IMR-90 (cell line): ENCODE data around the gene MMRN1. TPM values are rescaled to one million over a fixed set of nuclear protein-coding genes. Genes with fewer than 3 reads are reported as not detected.

ENCODE experiments used
- ATAC-seq: fragments of 200-7000 bp; cut with Tn5 transposase; 2 replicates; pipeline ENCODE4 v1.9.1; 2020; ENCODE audit warnings: low read depth, mild to moderate bottlenecking, moderate library complexity
- BruUV-seq: library from RNA; stranded (reverse); fragments of 400-500 nt; replicated peaks from 2 replicates; lab custom pipeline; 2021; lab: Mats Ljungman, UMichigan
- CTCF ChIA-PET: fragments of 300-600 bp; formaldehyde crosslinking; extraction: SDS; loops from one replicate; lab custom pipeline; 2021; ENCODE audit warnings: antibody characterized with exemption; lab: Yijun Ruan, JAX
- POLR2A ChIA-PET: fragments of 300-600 bp; sonication (Branson Sonifier 250); formaldehyde crosslinking; loops from one replicate; lab custom pipeline; 2022; ENCODE audit warnings: antibody characterized with exemption; ENCODE audit not compliant: unreplicated experiment; lab: Charles Lee
- DNase-seq: peaks from one replicate; pipeline ENCODE4 v3.0.0; 2013
- H2AFZ ChIP-seq: replicated peaks from 2 replicates; pipeline ENCODE3; 2013; ENCODE audit warnings: low read length, mild to moderate bottlenecking; ENCODE audit not compliant: poor library complexity
- H2AK5ac ChIP-seq: 2 replicates; pipeline ENCODE4 v1.6.1; 2013; ENCODE audit warnings: low read depth, low read length, inconsistent platforms
- H2AK9ac ChIP-seq: replicated peaks from 2 replicates; pipeline ENCODE3; 2013; ENCODE audit warnings: mild to moderate bottlenecking, low read depth, low read length, moderate library complexity; ENCODE audit not compliant: poor library complexity
- H2BK120ac ChIP-seq: 2 replicates; pipeline ENCODE4 v1.6.1; 2013; ENCODE audit warnings: low read depth, low read length, inconsistent platforms
- H2BK15ac ChIP-seq: 3 replicates; pipeline ENCODE4 v1.6.1; 2013; ENCODE audit warnings: low read depth, low read length, inconsistent platforms
- H2BK20ac ChIP-seq: 2 replicates; pipeline ENCODE4 v1.6.1; 2013; ENCODE audit warnings: low read depth, mild to moderate bottlenecking, inconsistent platforms, low read length, moderate library complexity
- H2BK5ac ChIP-seq: 2 replicates; pipeline ENCODE4 v1.6.1; 2013; ENCODE audit warnings: mild to moderate bottlenecking, low read depth, low read length, inconsistent platforms; ENCODE audit not compliant: poor library complexity, severe bottlenecking
- H3K14ac ChIP-seq: replicated peaks from 2 replicates; pipeline ENCODE4 v1.6.1; 2013; ENCODE audit warnings: low read depth, low read length, inconsistent platforms
- H3K18ac ChIP-seq: 2 replicates; pipeline ENCODE4 v1.6.1; 2013; ENCODE audit warnings: low read depth, low read length, control low read depth
- H3K23ac ChIP-seq: 2 replicates; pipeline ENCODE4 v1.6.1; 2013; ENCODE audit warnings: low read depth, low read length, inconsistent platforms
- H3K27ac ChIP-seq: 2 replicates; pipeline ENCODE4 v1.5.1; 2013; ENCODE audit warnings: mild to moderate bottlenecking, control low read depth, low read length; ENCODE audit not compliant: insufficient read depth
- H3K27me3 ChIP-seq: 2 replicates; pipeline ENCODE4 v1.6.1; 2013; ENCODE audit warnings: low read length; ENCODE audit not compliant: control insufficient read depth, insufficient read depth
- H3K36me3 ChIP-seq: 2 replicates; pipeline ENCODE4 v1.6.1; 2013; ENCODE audit warnings: low read length, mixed read lengths; ENCODE audit not compliant: control insufficient read depth, insufficient read depth
- H3K4ac ChIP-seq: 2 replicates; pipeline ENCODE4 v1.6.1; 2013; ENCODE audit warnings: low read depth, low read length, inconsistent platforms
- H3K4me1 ChIP-seq: 2 replicates; pipeline ENCODE4 v1.6.1; 2013; ENCODE audit warnings: low read length, mixed read lengths; ENCODE audit not compliant: control insufficient read depth, insufficient read depth
- H3K4me2 ChIP-seq: 2 replicates; pipeline ENCODE4 v1.6.1; 2013; ENCODE audit warnings: low read depth, mild to moderate bottlenecking, control low read depth, low read length, moderate library complexity
- H3K4me3 ChIP-seq: 2 replicates; pipeline ENCODE4 v1.5.1; 2013; ENCODE audit warnings: low read depth, mild to moderate bottlenecking, control low read depth, low read length, moderate library complexity; ENCODE audit not compliant: insufficient read depth
- H3K56ac ChIP-seq: 2 replicates; pipeline ENCODE4 v1.6.1; 2013; ENCODE audit warnings: low read length, inconsistent platforms; ENCODE audit not compliant: insufficient read depth; ENCODE audit errors: extremely low read depth
- H3K79me1 ChIP-seq, 2 experiments: 2 replicates each; pipeline ENCODE4 v1.6.1; 2013; ENCODE audit warnings: low read length in 2 of 2, inconsistent platforms in 1 of 2, low read depth in 1 of 2
- H3K9ac ChIP-seq: 2 replicates; pipeline ENCODE4 v1.6.1; 2013; ENCODE audit warnings: low read depth, low read length, control low read depth
- H3K9me1 ChIP-seq: 2 replicates; pipeline ENCODE4 v1.6.1; 2013; ENCODE audit warnings: low read length, inconsistent platforms; ENCODE audit not compliant: insufficient read depth
- H3K9me3 ChIP-seq: 2 replicates; pipeline ENCODE4 v1.6.1; 2013; ENCODE audit warnings: low read length; ENCODE audit not compliant: control insufficient read depth, insufficient read depth
- H4K20me1 ChIP-seq: 2 replicates; pipeline ENCODE4 v1.6.1; 2013; ENCODE audit warnings: low read length, inconsistent platforms; ENCODE audit not compliant: insufficient read depth
- H4K5ac ChIP-seq: 2 replicates; pipeline ENCODE4 v1.6.1; 2013; ENCODE audit warnings: mild to moderate bottlenecking, low read depth, low read length, control low read depth
- H4K8ac ChIP-seq, 2 experiments: 2 replicates each; pipeline ENCODE4 v1.6.1; 2013; ENCODE audit warnings: low read depth in 2 of 2, low read length in 2 of 2, control low read depth in 1 of 2, inconsistent platforms in 1 of 2
- H4K91ac ChIP-seq: 2 replicates; pipeline ENCODE4 v1.6.1; 2013; ENCODE audit warnings: low read depth, low read length, inconsistent platforms; ENCODE audit not compliant: insufficient read depth
- BHLHE40 ChIP-seq: fragments of 150-350 bp; IDR thresholded peaks from 2 replicates; pipeline ENCODE4 v1.6.1; 2016; ENCODE audit warnings: mild to moderate bottlenecking, low read depth, low read length
- CEBPB ChIP-seq: IDR thresholded peaks from 2 replicates; pipeline ENCODE4 v1.6.1; 2012; ENCODE audit warnings: low read depth, low read length, improper control_type of control experiment
- CHD1 ChIP-seq: IDR thresholded peaks from 2 replicates; pipeline ENCODE4 v1.6.1; 2012; ENCODE audit warnings: low read depth, low read length, improper control_type of control experiment
- FOS ChIP-seq: fragments of 150-350 bp; IDR thresholded peaks from 2 replicates; pipeline ENCODE4 v1.6.1; 2016; ENCODE audit warnings: low read depth, low read length
- MAFK ChIP-seq: IDR thresholded peaks from 2 replicates; pipeline ENCODE4 v1.6.1; 2012; ENCODE audit warnings: low read depth, low read length, improper control_type of control experiment
- MAZ ChIP-seq: IDR thresholded peaks from 2 replicates; pipeline ENCODE4 v1.6.1; 2012; ENCODE audit warnings: low read depth, mild to moderate bottlenecking, low read length, improper control_type of control experiment, moderate library complexity, borderline replicate concordance
- MXI1 ChIP-seq: IDR thresholded peaks from 2 replicates; pipeline ENCODE4 v1.6.1; 2012; ENCODE audit warnings: low read depth, mild to moderate bottlenecking, low read length, moderate library complexity, borderline replicate concordance
- NFE2L2 ChIP-seq: fragments of 150-350 bp; IDR thresholded peaks from 2 replicates; pipeline ENCODE4 v1.6.1; 2016; ENCODE audit warnings: low read depth, mild to moderate bottlenecking, low read length
- RAD21 ChIP-seq: IDR thresholded peaks from 2 replicates; pipeline ENCODE4 v1.6.1; 2012; ENCODE audit warnings: low read length, improper control_type of control experiment
- RCOR1 ChIP-seq: IDR thresholded peaks from 2 replicates; pipeline ENCODE4 v1.6.1; 2012; ENCODE audit warnings: mild to moderate bottlenecking, low read length, improper control_type of control experiment; ENCODE audit not compliant: insufficient replicate concordance
- RFX5 ChIP-seq: IDR thresholded peaks from 2 replicates; pipeline ENCODE4 v1.8.0; 2012; ENCODE audit warnings: low read depth, mild to moderate bottlenecking, low read length, moderate library complexity
- SMC3 ChIP-seq: fragments of 150-350 bp; IDR thresholded peaks from 2 replicates; pipeline ENCODE4 v1.6.1; 2016; ENCODE audit warnings: low read depth, mild to moderate bottlenecking, antibody characterized with exemption, low read length, moderate library complexity
- WGBS, 2 experiments: methylation state at CpG; one replicate each; pipeline versions ENCODE4 v1.1.5 to v1.1.7; 2013; ENCODE audit warnings: missing lambda C conversion rate in 2 of 2; ENCODE audit not compliant: insufficient read length in 1 of 2; ENCODE audit errors: extremely low coverage in 2 of 2; 5-methylcytosine and 5-hydroxymethylcytosine counted together
- dilution Hi-C: fragments of 300-500 bp; cut with HindIII; formaldehyde crosslinking; loops from one replicate; pipeline ENCODE4 v1.14.3; 2018; ENCODE audit warnings: low sequenced_read_pairs; ENCODE audit not compliant: unreplicated experiment
- in situ Hi-C: fragments of 300-500 bp; cut with MboI; formaldehyde crosslinking; loops from 3 replicates; pipeline ENCODE4 v1.14.3; 2019; ENCODE audit warnings: low sequenced_read_pairs, inconsistent platforms, mixed read lengths
- intact Hi-C: fragments of 100-400 bp; cut with micrococcal nuclease; formaldehyde crosslinking; loops from 2 replicates; pipeline ENCODE4 v1.10.0; 2022
- polyA plus RNA-seq, 3 experiments: library from polyadenylated mRNA; depleted of rRNA; stranded (reverse); fragments of >200 nt; gene quantifications; 2 replicates each; pipeline ENCODE4 v1.2.3, GENCODE V29; 2012; ENCODE audit warnings: low replicate concordance in 1 of 3
- total RNA-seq: library from RNA; depleted of rRNA; stranded (reverse); fragments of >200 nt; gene quantifications from 2 replicates; pipeline ENCODE4 v1.2.3, GENCODE V29; 2012
- TF ChIP-seq, protein P1 (sequence below): fragments of 150-350 bp; IDR thresholded peaks from 2 replicates; pipeline ENCODE4 v1.6.1; 2017; ENCODE audit warnings: mild to moderate bottlenecking, antibody characterized with exemption, low read length, low read depth
- TF ChIP-seq, protein P2 (sequence below): conservative IDR thresholded peaks from 2 replicates; pipeline ENCODE4 v1.5.1; 2012; ENCODE audit warnings: mild to moderate bottlenecking, low read depth, low read length, improper control_type of control experiment
- TF ChIP-seq, protein P3 (sequence below): fragments of 150-350 bp; IDR thresholded peaks from 2 replicates; pipeline ENCODE4 v1.6.1; 2016; ENCODE audit warnings: low read depth, mild to moderate bottlenecking, low read length, moderate library complexity, borderline replicate concordance

MMRN1 gene
- total and polyA plus RNA-seq, 2 of the 4 experiments (the other 2 are of a cell fraction), result not detected

- TF ChIP-seq RCOR1 (no peak), NFE2L2 (no peak), MXI1 (no peak), MAZ (no peak), SMC3 (no peak), FOS (no peak), CEBPB (no peak), RAD21 (no peak), RFX5 (no peak), CHD1 (no peak), BHLHE40 (no peak), MAFK (no peak)
- TF ChIP-seq, protein P1, sequence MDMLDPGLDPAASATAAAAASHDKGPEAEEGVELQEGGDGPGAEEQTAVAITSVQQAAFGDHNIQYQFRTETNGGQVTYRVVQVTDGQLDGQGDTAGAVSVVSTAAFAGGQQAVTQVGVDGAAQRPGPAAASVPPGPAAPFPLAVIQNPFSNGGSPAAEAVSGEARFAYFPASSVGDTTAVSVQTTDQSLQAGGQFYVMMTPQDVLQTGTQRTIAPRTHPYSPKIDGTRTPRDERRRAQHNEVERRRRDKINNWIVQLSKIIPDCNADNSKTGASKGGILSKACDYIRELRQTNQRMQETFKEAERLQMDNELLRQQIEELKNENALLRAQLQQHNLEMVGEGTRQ, result no peak
- TF ChIP-seq, protein P2, sequence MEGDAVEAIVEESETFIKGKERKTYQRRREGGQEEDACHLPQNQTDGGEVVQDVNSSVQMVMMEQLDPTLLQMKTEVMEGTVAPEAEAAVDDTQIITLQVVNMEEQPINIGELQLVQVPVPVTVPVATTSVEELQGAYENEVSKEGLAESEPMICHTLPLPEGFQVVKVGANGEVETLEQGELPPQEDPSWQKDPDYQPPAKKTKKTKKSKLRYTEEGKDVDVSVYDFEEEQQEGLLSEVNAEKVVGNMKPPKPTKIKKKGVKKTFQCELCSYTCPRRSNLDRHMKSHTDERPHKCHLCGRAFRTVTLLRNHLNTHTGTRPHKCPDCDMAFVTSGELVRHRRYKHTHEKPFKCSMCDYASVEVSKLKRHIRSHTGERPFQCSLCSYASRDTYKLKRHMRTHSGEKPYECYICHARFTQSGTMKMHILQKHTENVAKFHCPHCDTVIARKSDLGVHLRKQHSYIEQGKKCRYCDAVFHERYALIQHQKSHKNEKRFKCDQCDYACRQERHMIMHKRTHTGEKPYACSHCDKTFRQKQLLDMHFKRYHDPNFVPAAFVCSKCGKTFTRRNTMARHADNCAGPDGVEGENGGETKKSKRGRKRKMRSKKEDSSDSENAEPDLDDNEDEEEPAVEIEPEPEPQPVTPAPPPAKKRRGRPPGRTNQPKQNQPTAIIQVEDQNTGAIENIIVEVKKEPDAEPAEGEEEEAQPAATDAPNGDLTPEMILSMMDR, result no peak
- TF ChIP-seq, protein P3, sequence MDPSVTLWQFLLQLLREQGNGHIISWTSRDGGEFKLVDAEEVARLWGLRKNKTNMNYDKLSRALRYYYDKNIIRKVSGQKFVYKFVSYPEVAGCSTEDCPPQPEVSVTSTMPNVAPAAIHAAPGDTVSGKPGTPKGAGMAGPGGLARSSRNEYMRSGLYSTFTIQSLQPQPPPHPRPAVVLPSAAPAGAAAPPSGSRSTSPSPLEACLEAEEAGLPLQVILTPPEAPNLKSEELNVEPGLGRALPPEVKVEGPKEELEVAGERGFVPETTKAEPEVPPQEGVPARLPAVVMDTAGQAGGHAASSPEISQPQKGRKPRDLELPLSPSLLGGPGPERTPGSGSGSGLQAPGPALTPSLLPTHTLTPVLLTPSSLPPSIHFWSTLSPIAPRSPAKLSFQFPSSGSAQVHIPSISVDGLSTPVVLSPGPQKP, result no peak
- WGBS, 2 experiments, result 41% methylated on average over 2 of the region's 3 CpGs; no CpG with 5 or more reads in 1 of the 2 experiments
- H4K91ac ChIP-seq, result no peak overlapping the region
- H3K9me1 ChIP-seq, result no peaks in the 10 kb centered on the region
- H3K27ac ChIP-seq, result no peak overlapping the region
- no peak overlapping the region for H3K23ac ChIP-seq
- no peak overlapping the region for H3K4ac ChIP-seq
- no peak overlapping the region for H2BK20ac ChIP-seq
- no peak overlapping the region for H3K18ac ChIP-seq
- no peak overlapping the region for H3K56ac ChIP-seq
- no peaks in the 10 kb centered on the region for H4K20me1 ChIP-seq
- no peak overlapping the region for H3K14ac ChIP-seq
- no peaks in the 10 kb centered on the region for H3K36me3 ChIP-seq
- no peak overlapping the region for H2BK120ac ChIP-seq
- dilution Hi-C loops, result no loop called here
- H3K4me1 ChIP-seq, result no peaks in the 10 kb centered on the region
- in situ Hi-C loops, result loop anchor here (25.0 kb wide), 1 partner anchor 368 kb away; no protein-coding TSS in a partner anchor
- H2BK15ac ChIP-seq, result no peak overlapping the region
- intact Hi-C loops, result no loop called here
- no peak overlapping the region for H3K9ac ChIP-seq
- H3K4me2 ChIP-seq, result no peak overlapping the region
- no peak for DNase-seq
- POLR2A ChIA-PET, result no interaction called here
- ATAC-seq, result no peak
- no peaks in the 10 kb centered on the region for H3K9me3 ChIP-seq
- H2BK5ac ChIP-seq, result no peak overlapping the region
- no peak overlapping the region for H4K5ac ChIP-seq
- no peak overlapping the region for H4K8ac ChIP-seq
- no peaks in the 10 kb centered on the region for H3K27me3 ChIP-seq
- no TSS peak for BruUV-seq
- no peak overlapping the region for H3K4me3 ChIP-seq
- CTCF ChIA-PET, result no interaction called here
- no peak overlapping the region for H2AFZ ChIP-seq
- H3K79me1 ChIP-seq, result no peaks in the 10 kb centered on the region
- H2AK9ac ChIP-seq, result no peak overlapping the region
- H2AK5ac ChIP-seq, result no peak overlapping the region
Observed at GRCh38 chr4:89855236-89855635, 39.4 kb upstream of the MMRN1 start.
